ENCODE measurements around the gene HRH3. TPM values are rescaled to one million over a fixed set of nuclear protein-coding genes. Genes with fewer than 3 reads are reported as not detected.
A peak's percentile ranks its signal among the peaks of the same experiment; 100 is the strongest.

HRH3 gene
- total RNA-seq, 2 donors from 2014 or later: 0.44 TPM; not detected in 1

- Histone ChIP-seq H3K9me3 (ENCODE audit: control insufficient read depth, low read length) (no peaks in the 10 kb centered on the region), H3K9ac (ENCODE audit: extremely low read depth, low read length, poor library complexity, severe bottlenecking) (no peak overlapping the region), H3K4me3 (ENCODE audit: low read length) (no peak overlapping the region), H3K4me1 (ENCODE audit: control insufficient read depth, insufficient read depth, low read length) (no peaks in the 10 kb centered on the region), H3K36me3 (ENCODE audit: control insufficient read depth, insufficient read depth, low read length) (no peaks in the 10 kb centered on the region), H3K27me3 (ENCODE audit: control insufficient read depth, insufficient read depth, low read length, poor library complexity, severe bottlenecking) (peaks cover 25% of the 10 kb centered on the region), H3K27ac (ENCODE audit: low read depth, low read length) (peak overlapping the region; percentile 94)
- no peak overlapping the region for H3K27ac Mint-ChIP-seq
- no peak for DNase-seq
- H3K4me1 Mint-ChIP-seq: no peaks in the 10 kb centered on the region
- peaks cover 18% of the 10 kb centered on the region for H3K27me3 Mint-ChIP-seq (ENCODE audit: insufficient read depth)
- no peaks in the 10 kb centered on the region for H3K36me3 Mint-ChIP-seq (ENCODE audit: low read depth)
- TF ChIP-seq CTCF (conservative IDR thresholded peaks at IDR 0.05): no peak
- no peaks in the 10 kb centered on the region for H3K9me3 Mint-ChIP-seq
- 63 to 78% methylated on average over 5 to 10 of the region's 10 CpGs for WGBS, 2 experiments (ENCODE audit: insufficient coverage in 1 of 2, insufficient read length in 1 of 2)
- H3K4me3 Mint-ChIP-seq: no peak overlapping the region
These were observed 7.8 kb downstream of the HRH3 start for GRCh38 chr20:62212299-62212698.

GRCh38 chr20:62211769-62212288 is 8.2 kb downstream of the HRH3 start:
- Histone ChIP-seq H3K27me3 (ENCODE audit: control insufficient read depth, insufficient read depth, low read length, poor library complexity, severe bottlenecking) (peaks cover 20% of the 10 kb centered on the region), H3K27ac (ENCODE audit: low read depth, low read length) (peak overlapping the region; percentile 94), H3K4me1 (ENCODE audit: control insufficient read depth, insufficient read depth, low read length) (no peaks in the 10 kb centered on the region), H3K4me3 (ENCODE audit: low read length) (no peak overlapping the region), H3K9me3 (ENCODE audit: control insufficient read depth, low read length) (no peaks in the 10 kb centered on the region), H3K9ac (ENCODE audit: extremely low read depth, low read length, poor library complexity, severe bottlenecking) (no peak overlapping the region), H3K36me3 (ENCODE audit: control insufficient read depth, insufficient read depth, low read length) (no peaks in the 10 kb centered on the region)
- Mint-ChIP-seq H3K4me3 (no peak overlapping the region), H3K9me3 (no peaks in the 10 kb centered on the region), H3K36me3 (ENCODE audit: low read depth) (no peaks in the 10 kb centered on the region), H3K27ac (no peak overlapping the region), H3K4me1 (no peaks in the 10 kb centered on the region), H3K27me3 (ENCODE audit: insufficient read depth) (peaks cover 13% of the 10 kb centered on the region)
- no peak for DNase-seq
- whole genome bisulfite sequencing, 2 experiments (ENCODE audit: insufficient coverage in 1 of 2, insufficient read length in 1 of 2): 77 to 91% methylated on average over 7 to 9 of the region's 9 CpGs
- no peak for TF ChIP-seq CTCF (conservative IDR thresholded peaks at IDR 0.05)

- Histone ChIP-seq H3K9ac (ENCODE audit: extremely low read depth, low read length, poor library complexity, severe bottlenecking) (no peak overlapping the region), H3K27me3 (ENCODE audit: control insufficient read depth, insufficient read depth, low read length, poor library complexity, severe bottlenecking) (peaks cover 20% of the 10 kb centered on the region), H3K4me1 (ENCODE audit: control insufficient read depth, insufficient read depth, low read length) (no peaks in the 10 kb centered on the region), H3K9me3 (ENCODE audit: control insufficient read depth, low read length) (no peaks in the 10 kb centered on the region), H3K36me3 (ENCODE audit: control insufficient read depth, insufficient read depth, low read length) (no peaks in the 10 kb centered on the region), H3K4me3 (ENCODE audit: low read length) (no peak overlapping the region), H3K27ac (ENCODE audit: low read depth, low read length) (no peak overlapping the region)
- no peaks in the 10 kb centered on the region for H3K9me3 Mint-ChIP-seq
- TF ChIP-seq CTCF (conservative IDR thresholded peaks at IDR 0.05): no peak
- H3K36me3 Mint-ChIP-seq (ENCODE audit: low read depth): no peaks in the 10 kb centered on the region
- H3K27ac Mint-ChIP-seq: no peak overlapping the region
- H3K4me1 Mint-ChIP-seq: no peaks in the 10 kb centered on the region
- H3K27me3 Mint-ChIP-seq (ENCODE audit: insufficient read depth): peaks cover 10% of the 10 kb centered on the region
- 89 to 95% methylated on average over 8 of the region's 8 CpGs for WGBS, 2 experiments (ENCODE audit: insufficient coverage in 1 of 2, insufficient read length in 1 of 2)
- no peak for DNase-seq
- no peak overlapping the region for H3K4me3 Mint-ChIP-seq
These were observed 8.9 kb downstream of the HRH3 start for GRCh38 chr20:62211216-62211615.
